HG03457 (cell line): Measurements from ENCODE around the gene PNPLA3.

Experiments
- ATAC-seq: cut with Tn5 transposase; IDR thresholded peaks from one replicate; pipeline ENCODE4 v1.9.1; 2021; ENCODE audit warnings: moderate number of reproducible peaks; ENCODE audit not compliant: unreplicated experiment

Gene PNPLA3

GRCh38 chr22:43955883-43956782, 32.5 kb downstream of the PNPLA3 start:
- ATAC-seq: no peak

GRCh38 chr22:43956805-43957463, 33.3 kb downstream of the PNPLA3 start:
- ATAC-seq: no peak

GRCh38 chr22:43957871-43958270, 34.3 kb downstream of the PNPLA3 start:
- ATAC-seq: no peak

GRCh38 chr22:43964314-43964857, 40.8 kb downstream of the PNPLA3 start:
- ATAC-seq: no peak

GRCh38 chr22:43967069-43967468, 43.5 kb downstream of the PNPLA3 start:
- ATAC-seq: no peak

GRCh38 chr22:43968614-43969013, 45.0 kb downstream of the PNPLA3 start:
- no peak for ATAC-seq

GRCh38 chr22:43969021-43969878, 45.6 kb downstream of the PNPLA3 start:
- no peak for ATAC-seq

GRCh38 chr22:43969989-43970755, 46.6 kb downstream of the PNPLA3 start:
- ATAC-seq: no peak

- no peak for ATAC-seq
Observed at GRCh38 chr22:43971112-43971511, 47.5 kb downstream of the PNPLA3 start.

GRCh38 chr22:43972931-43973462, 49.4 kb downstream of the PNPLA3 start:
- ATAC-seq: no peak

GRCh38 chr22:43974028-43974545, 50.5 kb downstream of the PNPLA3 start:
- no peak for ATAC-seq

GRCh38 chr22:43975041-43975440, 51.4 kb downstream of the PNPLA3 start:
- no peak for ATAC-seq

GRCh38 chr22:43976861-43977795, 53.5 kb downstream of the PNPLA3 start:
- no peak for ATAC-seq

- ATAC-seq: no peak
Observed at GRCh38 chr22:43978558-43978957, 55.0 kb downstream of the PNPLA3 start.

- ATAC-seq: no peak
Observed at GRCh38 chr22:43980579-43980978, 57.0 kb downstream of the PNPLA3 start.

- no peak for ATAC-seq
Observed at GRCh38 chr22:43980996-43981395, 57.4 kb downstream of the PNPLA3 start.

- ATAC-seq: no peak
Observed at GRCh38 chr22:43983808-43984207, 60.2 kb downstream of the PNPLA3 start.

GRCh38 chr22:43985532-43985931, 61.9 kb downstream of the PNPLA3 start:
- ATAC-seq: no peak
